Activated T-helper 17 cell treated with anti-CD3 and anti-CD28 coated beads, Interleukin-2, amount 50 U/mL, for 72 hours (primary cell): ENCODE data around the gene VCL. TPM values are rescaled to one million over a fixed set of nuclear protein-coding genes. Genes with fewer than 3 reads are reported as not detected.

Source experiments
- ATAC-seq: fragments of 150-1000 bp; cut with Tn5 transposase; replicated peaks from 2 replicates; pipeline ENCODE4 v1.10.0; 2021; ENCODE audit warnings: mild to moderate bottlenecking, moderate library complexity
- H3K27ac Mint-ChIP-seq: one replicate; pipeline ENCODE4 v1.8.0; 2022; ENCODE audit warnings: mixed read lengths
- H3K27me3 Mint-ChIP-seq: one replicate; pipeline ENCODE4 v1.8.0; 2022; ENCODE audit warnings: mixed read lengths
- H3K36me3 Mint-ChIP-seq: one replicate; pipeline ENCODE4 v1.8.0; 2022; ENCODE audit warnings: low read depth, mild to moderate bottlenecking, mixed read lengths
- H3K4me1 Mint-ChIP-seq: one replicate; pipeline ENCODE4 v1.8.0; 2022; ENCODE audit warnings: mixed read lengths
- H3K4me3 Mint-ChIP-seq: one replicate; pipeline ENCODE4 v1.8.0; 2022; ENCODE audit warnings: mild to moderate bottlenecking, mixed read lengths
- H3K9me3 Mint-ChIP-seq: one replicate; pipeline ENCODE4 v1.8.0; 2022; ENCODE audit warnings: mixed read lengths
- total RNA-seq, 2 donors: library from RNA; stranded (reverse); gene quantifications; one replicate each; pipeline ENCODE4 v1.2.3, GENCODE V29; 2022

VCL gene
- total RNA-seq, 2 donors from 2014 or later: 18.4 to 27.2 TPM

DNA sequence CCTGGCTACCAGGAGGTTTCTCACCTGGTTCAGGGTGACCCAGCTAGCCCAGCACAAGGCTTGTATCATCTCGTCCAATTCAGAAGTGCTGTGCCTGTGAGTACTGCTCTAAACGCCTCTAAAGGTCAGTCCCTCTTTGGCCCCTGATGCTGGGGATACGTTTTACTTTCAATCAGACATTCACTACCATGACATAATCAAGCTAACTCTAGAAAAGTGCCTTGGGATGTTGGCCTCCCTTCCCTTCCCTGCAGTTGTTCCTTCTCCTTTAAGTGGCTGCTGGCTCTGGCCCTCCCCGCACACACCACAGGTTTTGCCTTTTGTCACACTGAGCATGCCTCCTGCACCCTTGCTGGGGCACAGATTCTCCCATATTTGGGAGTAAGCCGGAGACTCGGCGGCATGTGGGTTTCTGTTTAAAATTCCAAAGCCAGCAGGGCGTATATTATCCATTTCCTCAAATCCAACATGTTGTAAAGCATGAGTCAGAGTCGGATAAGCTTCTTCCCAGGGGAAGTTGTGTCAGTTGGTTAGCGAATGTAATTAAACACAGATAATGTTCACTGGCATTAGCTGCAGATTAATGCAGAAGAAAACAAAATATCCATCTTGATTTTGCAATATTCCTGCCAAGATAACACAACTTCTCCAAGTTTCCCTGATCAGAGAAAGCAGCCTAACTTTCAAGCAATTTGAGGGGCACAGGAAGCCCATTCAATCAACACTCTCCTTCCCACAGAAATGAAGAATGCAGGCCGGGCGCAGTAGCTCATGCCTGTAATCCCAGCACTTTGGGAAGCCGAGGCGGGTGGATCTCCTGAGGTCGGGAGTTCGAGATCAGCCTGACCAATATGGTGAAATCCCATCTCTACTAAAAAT is 31.8 kb upstream of the VCL start:
- Mint-ChIP-seq H3K4me3 (no peak overlapping the region), H3K27me3 (no peaks in the 10 kb centered on the region), H3K9me3 (no peaks in the 10 kb centered on the region), H3K27ac (no peak overlapping the region), H3K4me1 (no peaks in the 10 kb centered on the region), H3K36me3 (no peaks in the 10 kb centered on the region)
- no peak for ATAC-seq

DNA sequence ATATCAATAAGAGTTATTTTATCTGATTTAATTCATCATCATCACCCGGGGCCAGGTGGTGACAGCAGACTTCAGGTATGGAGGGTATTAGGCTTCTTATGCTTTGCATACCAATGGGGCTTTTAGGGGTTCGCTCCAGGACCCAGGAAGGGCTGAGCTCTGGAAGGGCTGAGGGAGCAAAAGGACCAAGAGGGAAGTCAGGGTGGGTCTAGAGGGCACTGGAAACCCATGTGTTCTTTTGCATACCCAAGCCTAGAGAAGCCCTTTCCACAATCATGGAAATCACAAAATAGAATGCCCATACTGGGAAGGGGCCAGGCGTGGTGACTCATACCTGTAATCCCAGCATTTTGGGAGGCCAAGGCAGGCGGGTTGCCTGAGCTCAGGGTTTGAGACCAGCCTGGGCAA is 30.9 kb upstream of the VCL start:
- Mint-ChIP-seq H3K27ac (no peak overlapping the region), H3K4me1 (no peaks in the 10 kb centered on the region), H3K4me3 (no peak overlapping the region), H3K9me3 (no peaks in the 10 kb centered on the region), H3K36me3 (no peaks in the 10 kb centered on the region), H3K27me3 (no peaks in the 10 kb centered on the region)
- no peak for ATAC-seq

DNA sequence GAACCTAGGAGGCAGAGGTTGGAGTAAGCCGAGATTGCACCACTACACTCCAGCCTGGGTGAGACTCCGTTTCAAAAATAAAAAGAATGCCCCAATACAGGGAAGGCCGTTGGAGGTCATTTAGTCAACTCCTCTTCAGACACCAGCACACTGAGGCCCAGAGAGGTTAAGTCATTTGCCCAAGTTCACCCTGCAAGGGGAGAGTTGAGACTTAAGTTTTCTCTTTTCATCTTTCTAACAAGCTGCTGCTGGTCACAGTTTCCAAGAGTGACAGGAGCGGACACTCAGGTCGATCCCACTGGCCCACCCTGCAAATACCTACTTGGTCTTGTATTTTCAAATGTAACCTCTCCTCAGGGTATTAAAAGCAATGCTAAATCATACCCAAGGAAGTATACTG is 30.4 kb upstream of the VCL start:
- Mint-ChIP-seq H3K9me3 (no peaks in the 10 kb centered on the region), H3K27ac (no peak overlapping the region), H3K4me1 (no peaks in the 10 kb centered on the region), H3K36me3 (no peaks in the 10 kb centered on the region), H3K27me3 (no peaks in the 10 kb centered on the region), H3K4me3 (no peak overlapping the region)
- ATAC-seq: no peak

DNA sequence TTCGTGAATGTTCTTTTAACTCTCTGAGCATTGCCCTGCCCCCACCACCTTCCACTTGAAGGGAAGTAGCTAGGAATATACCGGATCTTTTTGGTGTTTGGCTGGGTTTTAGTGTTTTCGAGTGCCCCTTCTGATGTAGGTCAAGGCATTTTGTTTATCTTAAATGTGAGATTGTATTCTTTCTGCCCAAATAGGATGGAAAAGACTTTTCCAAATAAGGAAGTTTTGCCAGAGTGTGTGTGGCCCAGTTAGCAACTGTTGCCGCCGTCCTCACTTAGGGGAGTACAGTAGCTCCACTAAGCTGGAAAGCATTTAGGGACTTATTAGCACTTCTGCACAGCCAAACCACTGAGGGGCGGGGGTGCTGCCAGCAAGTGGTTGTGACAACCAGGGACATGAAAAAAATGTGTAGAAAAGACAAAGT is 29.8 kb upstream of the VCL start:
- Mint-ChIP-seq H3K4me1 (no peaks in the 10 kb centered on the region), H3K4me3 (no peak overlapping the region), H3K27ac (peak overlapping the region; percentile 6), H3K27me3 (no peaks in the 10 kb centered on the region), H3K9me3 (no peaks in the 10 kb centered on the region), H3K36me3 (no peaks in the 10 kb centered on the region)
- no peak for ATAC-seq

DNA sequence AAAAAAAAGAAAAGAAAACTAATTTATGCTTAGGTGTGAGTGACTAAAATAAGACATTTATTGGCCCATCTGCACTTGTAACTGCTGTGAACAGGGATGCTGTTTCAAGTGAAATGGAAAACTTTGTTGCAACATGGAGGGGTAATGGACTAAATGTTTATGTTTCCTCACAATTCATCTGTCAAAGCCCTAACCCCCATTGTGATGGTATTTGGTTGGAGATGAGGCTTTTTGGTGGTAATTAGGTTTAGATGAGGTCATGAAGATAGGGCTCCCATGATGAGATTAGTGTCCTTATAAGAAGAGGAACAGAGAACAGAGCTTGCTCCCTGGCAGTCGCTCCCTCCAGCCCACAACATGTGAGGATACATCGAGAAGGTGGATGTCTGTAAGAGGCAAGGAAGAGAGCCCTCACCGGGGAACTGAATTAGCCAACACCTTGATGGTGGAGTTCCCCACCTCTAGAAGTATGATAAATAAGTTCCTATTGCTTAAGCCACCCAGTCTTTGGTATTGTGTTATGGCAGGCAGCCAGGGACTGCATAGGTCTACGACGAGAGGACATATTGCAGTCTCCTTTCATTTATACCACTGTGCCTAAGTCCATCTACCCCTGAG is 28.6 kb upstream of the VCL start:
- H3K4me3 Mint-ChIP-seq: no peak overlapping the region
- ATAC-seq: no peak
- no peaks in the 10 kb centered on the region for H3K9me3 Mint-ChIP-seq
- no peaks in the 10 kb centered on the region for H3K27me3 Mint-ChIP-seq
- no peak overlapping the region for H3K27ac Mint-ChIP-seq
- H3K4me1 Mint-ChIP-seq: peaks cover 6% of the 10 kb centered on the region
- H3K36me3 Mint-ChIP-seq: no peaks in the 10 kb centered on the region

DNA sequence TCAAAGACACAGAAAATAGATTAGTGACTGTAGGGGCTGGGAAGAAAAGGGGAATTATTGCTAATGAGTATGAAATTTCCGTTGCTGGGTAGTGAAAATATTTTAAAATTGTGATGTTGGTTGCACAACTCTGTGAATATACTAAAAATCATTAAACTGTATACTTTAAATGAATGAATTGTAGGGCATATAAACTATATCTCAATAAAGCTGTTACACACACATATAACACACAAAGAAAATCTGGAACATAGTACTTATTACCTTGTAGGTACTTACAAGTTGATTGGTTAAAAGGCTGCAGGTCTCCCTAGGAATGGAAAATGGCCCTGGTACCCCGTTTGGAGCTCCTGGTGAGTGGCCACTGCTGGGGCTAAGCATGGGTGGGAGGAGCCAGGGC is 27.1 kb upstream of the VCL start:
- no peaks in the 10 kb centered on the region for H3K9me3 Mint-ChIP-seq
- no peak overlapping the region for H3K27ac Mint-ChIP-seq
- no peak for ATAC-seq
- no peaks in the 10 kb centered on the region for H3K27me3 Mint-ChIP-seq
- H3K36me3 Mint-ChIP-seq: no peaks in the 10 kb centered on the region
- no peak overlapping the region for H3K4me3 Mint-ChIP-seq
- H3K4me1 Mint-ChIP-seq: peaks cover 9% of the 10 kb centered on the region

DNA sequence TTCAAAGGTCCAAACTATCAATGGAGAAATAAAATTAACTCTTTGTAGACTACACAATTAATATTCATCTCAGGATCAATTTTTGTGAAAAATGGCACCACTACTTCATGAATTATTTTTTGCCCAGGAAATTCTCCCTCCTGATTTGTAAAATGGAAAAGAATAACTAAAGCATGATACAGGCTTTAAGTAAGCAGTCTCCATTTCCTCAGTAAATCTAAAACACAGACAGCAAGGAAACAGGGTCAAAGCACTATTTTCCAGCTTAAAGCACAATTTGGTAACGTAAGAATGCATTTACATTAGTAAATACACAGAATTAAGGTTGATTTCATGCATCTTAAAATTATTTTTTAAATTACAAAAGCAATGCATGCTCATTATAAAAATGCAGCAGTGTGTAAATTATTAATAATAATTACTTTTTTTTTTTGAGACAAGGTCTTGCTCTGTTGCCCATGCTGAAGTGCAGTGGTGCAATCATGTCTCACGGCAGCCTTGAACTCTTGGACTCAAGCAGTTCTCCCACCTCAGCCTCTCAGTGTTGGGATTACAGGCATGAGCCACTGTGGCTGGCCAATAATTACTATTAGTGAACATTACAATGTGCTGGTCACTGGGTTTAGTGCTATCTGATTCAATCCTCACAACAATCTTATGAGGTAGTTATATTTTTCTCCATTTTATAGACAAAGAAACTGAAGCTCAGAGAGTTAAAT is 26.1 kb upstream of the VCL start:
- Mint-ChIP-seq H3K4me1 (peaks cover 9% of the 10 kb centered on the region), H3K9me3 (no peaks in the 10 kb centered on the region), H3K27ac (no peak overlapping the region), H3K27me3 (no peaks in the 10 kb centered on the region), H3K4me3 (no peak overlapping the region), H3K36me3 (no peaks in the 10 kb centered on the region)
- ATAC-seq: no peak

DNA sequence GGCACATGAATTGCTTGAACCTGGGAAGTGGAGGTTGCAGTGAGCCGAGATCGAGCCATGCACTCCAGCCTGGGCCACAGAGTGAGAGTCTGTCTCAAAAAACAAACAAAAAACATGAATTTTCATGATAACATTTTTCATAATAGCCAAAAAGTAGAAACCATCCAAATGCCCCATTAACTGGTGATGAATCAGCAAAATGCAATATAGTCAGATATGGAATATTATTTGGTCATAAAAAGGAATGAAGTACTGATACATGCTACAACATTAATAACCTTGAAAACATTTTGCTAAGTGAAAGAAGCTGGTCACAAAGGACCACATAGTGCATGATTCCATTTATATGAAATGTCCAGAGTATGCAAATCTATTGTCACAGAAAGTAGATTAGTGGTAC is 24.5 kb upstream of the VCL start:
- H3K4me3 Mint-ChIP-seq: no peak overlapping the region
- no peaks in the 10 kb centered on the region for H3K9me3 Mint-ChIP-seq
- ATAC-seq: peak; percentile 34
- no peaks in the 10 kb centered on the region for H3K36me3 Mint-ChIP-seq
- H3K27ac Mint-ChIP-seq: no peak overlapping the region
- H3K27me3 Mint-ChIP-seq: no peaks in the 10 kb centered on the region
- H3K4me1 Mint-ChIP-seq: peaks cover 9% of the 10 kb centered on the region

DNA sequence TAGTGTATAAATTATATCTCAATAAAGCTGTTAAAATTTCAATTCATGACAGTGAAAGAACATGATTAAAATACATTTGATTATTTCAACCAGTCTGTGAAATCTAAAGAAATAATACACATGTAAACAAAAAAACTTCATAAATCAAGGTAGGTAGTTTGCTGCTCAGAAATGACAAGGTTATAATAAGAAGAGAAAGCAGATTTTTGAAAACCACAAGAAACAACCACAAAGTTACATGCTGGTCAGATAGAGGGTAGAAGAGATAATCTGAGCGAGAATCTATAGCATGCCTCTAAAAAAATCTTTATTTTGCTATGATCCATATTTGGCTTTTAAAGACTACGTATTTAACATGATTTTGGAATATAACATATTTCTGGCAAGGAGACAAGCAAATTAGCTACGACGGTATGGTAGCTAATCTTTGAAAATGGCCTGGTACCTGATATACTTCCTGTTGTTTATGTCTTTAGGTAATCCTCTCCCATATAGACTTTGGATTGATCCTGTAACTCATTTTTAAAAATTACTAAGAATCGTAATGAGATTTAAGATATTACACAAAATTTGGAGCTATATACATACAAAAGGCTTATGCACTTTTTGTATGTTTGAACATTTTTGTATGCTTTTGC is 23.5 kb upstream of the VCL start:
- H3K4me1 Mint-ChIP-seq: peaks cover 9% of the 10 kb centered on the region
- H3K27me3 Mint-ChIP-seq: no peaks in the 10 kb centered on the region
- no peaks in the 10 kb centered on the region for H3K36me3 Mint-ChIP-seq
- H3K27ac Mint-ChIP-seq: no peak overlapping the region
- no peaks in the 10 kb centered on the region for H3K9me3 Mint-ChIP-seq
- ATAC-seq: peak; percentile 71
- peak overlapping the region; percentile 35 for H3K4me3 Mint-ChIP-seq

DNA sequence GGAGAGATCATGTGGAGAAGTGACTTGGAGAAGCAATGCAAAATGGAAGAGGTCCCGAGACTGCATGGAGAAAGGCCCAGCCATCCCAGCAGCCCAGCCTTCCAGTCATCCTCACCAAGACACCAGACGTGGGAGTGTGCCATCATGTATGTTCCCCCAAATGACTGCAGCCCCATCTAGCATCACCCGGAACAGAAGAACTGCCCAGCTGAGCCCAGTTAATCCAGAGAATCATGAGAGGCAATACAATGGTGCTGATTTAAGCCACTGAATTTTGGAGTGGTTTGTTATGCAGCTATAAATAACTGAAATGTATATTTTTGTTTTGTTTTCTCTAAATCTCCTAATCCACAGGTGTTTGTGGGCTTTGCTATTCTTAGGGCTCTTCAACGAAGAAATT is 22.5 kb upstream of the VCL start:
- no peak for ATAC-seq
- no peaks in the 10 kb centered on the region for H3K9me3 Mint-ChIP-seq
- H3K4me3 Mint-ChIP-seq: no peak overlapping the region
- H3K36me3 Mint-ChIP-seq: no peaks in the 10 kb centered on the region
- H3K4me1 Mint-ChIP-seq: peaks cover 9% of the 10 kb centered on the region
- H3K27ac Mint-ChIP-seq: no peak overlapping the region
- H3K27me3 Mint-ChIP-seq: no peaks in the 10 kb centered on the region

DNA sequence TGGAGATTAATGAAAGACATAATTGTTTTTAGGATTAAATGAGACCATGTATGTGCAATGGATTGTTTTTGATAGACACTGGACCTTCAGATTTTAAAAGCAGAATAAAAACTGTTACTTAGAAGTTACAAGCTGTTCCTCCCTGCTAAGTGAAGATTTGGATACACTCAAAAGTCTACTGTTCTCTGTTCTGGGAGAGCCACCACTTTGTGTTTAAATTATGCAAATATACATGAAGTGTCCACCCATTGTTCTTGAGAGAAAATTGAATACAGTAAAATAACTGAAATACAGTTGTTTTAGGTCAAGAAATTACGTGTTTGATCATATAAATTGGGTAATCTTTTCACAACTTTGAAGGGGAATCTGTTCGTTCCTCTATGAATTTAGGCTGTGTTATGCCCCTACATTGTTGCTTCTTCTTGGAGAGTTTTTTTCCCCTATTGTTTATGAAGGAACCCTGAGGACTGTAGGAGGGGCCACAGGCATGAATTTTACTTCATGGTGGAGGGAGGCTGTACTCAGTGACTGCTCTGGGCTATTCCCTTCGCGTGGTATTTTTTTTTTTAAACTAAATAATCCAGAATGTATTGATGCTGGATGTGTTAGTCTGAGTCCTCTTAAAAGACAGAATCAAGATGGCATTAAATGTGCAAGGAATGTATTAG is 18.6 kb upstream of the VCL start:
- no peak overlapping the region for H3K27ac Mint-ChIP-seq
- peaks cover 11% of the 10 kb centered on the region for H3K4me1 Mint-ChIP-seq
- no peaks in the 10 kb centered on the region for H3K9me3 Mint-ChIP-seq
- no peaks in the 10 kb centered on the region for H3K27me3 Mint-ChIP-seq
- ATAC-seq: no peak
- no peak overlapping the region for H3K4me3 Mint-ChIP-seq
- no peaks in the 10 kb centered on the region for H3K36me3 Mint-ChIP-seq

DNA sequence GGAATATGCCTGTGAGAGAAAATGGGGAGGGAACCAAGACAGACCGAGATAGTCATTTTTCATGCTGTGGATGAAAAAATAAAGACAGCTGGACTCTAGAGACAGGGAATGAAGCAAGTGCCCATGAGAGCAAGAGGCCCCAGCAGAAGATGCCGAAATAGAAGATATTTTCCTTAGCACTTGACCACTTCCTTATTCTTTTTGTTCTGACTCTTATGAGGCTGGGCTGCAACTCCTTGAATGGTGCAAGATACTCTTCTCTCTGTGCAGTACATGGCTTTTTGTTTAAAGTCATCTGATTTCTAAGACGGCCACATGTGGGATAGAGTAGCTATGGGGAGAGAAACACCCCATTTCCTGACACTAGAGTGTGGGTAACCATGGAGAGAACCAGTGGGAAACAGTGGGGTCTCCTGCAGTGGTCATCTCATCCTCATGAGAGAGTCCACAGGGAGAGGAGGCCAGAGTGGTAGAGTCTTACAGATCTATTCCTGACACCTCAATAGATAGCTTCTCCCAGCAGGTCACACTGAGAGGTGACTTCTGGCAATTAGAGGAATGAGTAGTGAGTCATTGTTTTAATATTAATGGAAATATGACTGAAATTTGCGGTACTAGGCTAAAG is 18.0 kb upstream of the VCL start:
- no peak for ATAC-seq
- H3K4me1 Mint-ChIP-seq: peaks cover 7% of the 10 kb centered on the region
- no peaks in the 10 kb centered on the region for H3K27me3 Mint-ChIP-seq
- H3K27ac Mint-ChIP-seq: no peak overlapping the region
- no peaks in the 10 kb centered on the region for H3K36me3 Mint-ChIP-seq
- no peaks in the 10 kb centered on the region for H3K9me3 Mint-ChIP-seq
- no peak overlapping the region for H3K4me3 Mint-ChIP-seq

DNA sequence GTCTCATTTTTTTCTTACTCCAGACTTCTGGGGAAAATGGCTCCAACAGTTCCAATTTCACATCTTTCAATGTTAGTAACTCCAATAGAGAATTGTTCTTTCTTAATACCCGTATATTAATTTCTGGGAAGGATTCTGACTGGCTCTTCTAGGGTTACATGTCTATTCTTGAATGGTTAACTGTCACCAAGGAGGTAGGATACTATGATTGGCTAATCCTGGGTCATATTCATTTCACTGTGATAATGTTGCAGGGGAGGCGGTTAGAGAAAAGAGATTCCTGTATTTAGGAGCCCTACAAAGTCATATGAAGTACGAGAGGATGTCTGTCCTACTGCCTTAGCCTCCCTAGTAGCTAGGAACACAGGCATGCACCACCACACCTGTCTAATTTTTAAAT is 16.1 kb upstream of the VCL start:
- Mint-ChIP-seq H3K4me3 (no peak overlapping the region), H3K36me3 (no peaks in the 10 kb centered on the region), H3K9me3 (no peaks in the 10 kb centered on the region), H3K27ac (no peak overlapping the region), H3K4me1 (peaks cover 7% of the 10 kb centered on the region), H3K27me3 (no peaks in the 10 kb centered on the region)
- ATAC-seq: no peak
